Pancreas (tissue), 10 donors: ENCODE measurements around the gene SYF2. TPM values are rescaled to one million over a fixed set of nuclear protein-coding genes. Genes with fewer than 3 reads are reported as not detected.
A peak's percentile ranks its signal among the peaks of the same experiment; 100 is the strongest.

Source experiments
- ATAC-seq, 4 donors: fragments of 200-7000 bp; cut with Tn5 transposase; one replicate each; pipeline versions ENCODE4 v1.8.0 to v1.9.1; 2020; ENCODE audit warnings: mild to moderate bottlenecking in 4 of 4, moderate library complexity in 4 of 4
- DNase-seq, 6 donors: peaks; one replicate each; pipeline ENCODE4 v3.0.0-alpha.2; 2020
- FAIRE-seq: peaks from 2 replicates; lab custom pipeline; 2012; peaks lifted over from hg19 to GRCh38; lab: Jason Lieb, UNC
- H3K27ac ChIP-seq, 4 donors: fragments of 200-600 bp; sonication (generic); 1 replicate in 3 of 4; 2 replicates in 1 of 4; pipeline versions ENCODE4 v1.5.0 to v1.8.0; 2020
- H3K27me3 ChIP-seq, 4 donors: fragments of 200-600 bp; one replicate each; pipeline ENCODE4 v1.8.0; 2021
- H3K36me3 ChIP-seq, 3 donors: fragments of 200-600 bp; sonication (generic) in 1 of 3; one replicate each; pipeline versions ENCODE4 v1.5.0 to v1.8.0; 2020 to 2021
- H3K4me1 ChIP-seq, 3 donors: fragments of 200-600 bp; one replicate each; pipeline ENCODE4 v1.8.0; 2021
- H3K4me3 ChIP-seq, 4 donors: fragments of 200-600 bp; sonication (generic) in 2 of 4; one replicate each; pipeline versions ENCODE4 v1.5.0 to v1.8.0; 2020 to 2021
- H3K9me3 ChIP-seq, 4 donors: fragments of 200-600 bp; one replicate each; pipeline ENCODE4 v1.8.0; 2021
- CTCF ChIP-seq, 4 donors: fragments of 200-600 bp; sonication (generic) in 3 of 4; IDR thresholded peaks; one replicate each; pipeline versions ENCODE4 v1.5.0 to v1.8.0; 2021; ENCODE audit warnings: antibody characterized with exemption in 4 of 4
- WGBS, 2 donors: extraction: QIAGEN DNeasy Blood & Tissue Kit; methylation state at CpG; one replicate each; pipeline ENCODE4 v1.1.7; 2013; 5-methylcytosine and 5-hydroxymethylcytosine counted together
- intact Hi-C, 3 donors: fragments of 100-400 bp; cut with DNase I; formaldehyde crosslinking; loops; one replicate each; pipeline versions ENCODE4 v1.11.1 to v1.14.2; 2022
- polyA plus RNA-seq, 2 donors: library from polyadenylated mRNA; stranded (reverse); fragments of 200-250 nt; gene quantifications; one replicate each; pipeline ENCODE4 v1.2.3, GENCODE V29; 2013
- total RNA-seq, 6 donors: library from RNA; stranded (reverse); fragmentation: NEBNext Ultra II Directional in 4 of 6; extraction: Animal tissue kit (Norgen Biotek cat#: 25700) in 4 of 6; gene quantifications; one replicate each; pipeline versions ENCODE4 v1.2.1 to v1.2.4, GENCODE V29; 2021 to 2023
- donor health status: healthy with polysubstance abuse.
- donor health status: DM: no; HTN: no; CAD: no; lungs with moderate emphysema.
- donor health status: DM: no; HTN: no; CAD: no.
- donor health status: control.
- donor health status: control.
- donor health status: Bipolar disorder and iron deficiency.
- donor health status: DM: yes; HTN: yes; CAD: no.
- donor health status: DM: no; HTN: no; CAD: no.
- donor health status: DM: no; HTN: no; CAD: no.
- donor health status: DM: yes; HTN: yes; CAD: no.

The SYF2 gene
- total and polyA plus RNA-seq, 8 donors, result 19.0 to 49.3 (median 22.5) TPM

- H3K27me3 ChIP-seq, result no peaks in the 10 kb centered on the region
- no peaks in the 10 kb centered on the region for H3K9me3 ChIP-seq
- no peak for TF ChIP-seq CTCF (IDR thresholded peaks at IDR 0.05)
- peak overlapping the region; percentile 95 to 99 (median 96) for H3K27ac ChIP-seq
- intact Hi-C loops, result no loop called here
- FAIRE-seq, result no peak
- peaks cover 12 to 27% (median 13%) of the 10 kb centered on the region in 3 donors for H3K4me1 ChIP-seq
- H3K36me3 ChIP-seq, result peaks cover 0 to 35% (median 16%) of the 10 kb centered on the region in 3 donors
- DNase-seq, result peak in 1 of 6 donors; percentile 18
- 12 to 14% methylated on average over 30 of the region's 30 CpGs for WGBS, 2 donors
- peak in 3 of 4 donors; percentile 0 to 28 (median 1) for ATAC-seq
- H3K4me3 ChIP-seq, result peak overlapping the region; percentile 68 to 98 (median 79)
Measured at GRCh38 chr1:25245809-25246599, 13.7 kb upstream of the SYF2 start.

- 45 to 60% methylated on average over 5 of the region's 5 CpGs for WGBS, 2 donors
- DNase-seq (no peak), FAIRE-seq (no peak), ATAC-seq (no peak)
- Histone ChIP-seq H3K4me3 (peak overlapping the region; percentile 68 to 98 (median 79)), H3K9me3 (no peaks in the 10 kb centered on the region), H3K27me3 (no peaks in the 10 kb centered on the region), H3K27ac (no peak overlapping the region), H3K4me1 (peaks cover 12 to 33% (median 13%) of the 10 kb centered on the region in 3 donors), H3K36me3 (peaks cover 0 to 35% (median 16%) of the 10 kb centered on the region in 3 donors)
- intact Hi-C loops, result no loop called here
- no peak for TF ChIP-seq CTCF (IDR thresholded peaks at IDR 0.05)
Measured at GRCh38 chr1:25245393-25245792, 13.1 kb upstream of the SYF2 start.

- 46 to 62% methylated on average over 6 of the region's 6 CpGs for WGBS, 2 donors
- H3K4me3 ChIP-seq, result no peak overlapping the region
- no peak for ATAC-seq
- no peaks in the 10 kb centered on the region for H3K27me3 ChIP-seq
- intact Hi-C loops, result no loop called here
- no peak overlapping the region for H3K27ac ChIP-seq
- FAIRE-seq, result no peak
- H3K36me3 ChIP-seq, result peaks cover 0 to 35% (median 16%) of the 10 kb centered on the region in 3 donors
- no peaks in the 10 kb centered on the region for H3K9me3 ChIP-seq
- DNase-seq, result no peak
- no peak for TF ChIP-seq CTCF (IDR thresholded peaks at IDR 0.05)
- peaks cover 12 to 35% (median 13%) of the 10 kb centered on the region in 3 donors for H3K4me1 ChIP-seq
Measured at GRCh38 chr1:25243907-25244306, 11.6 kb upstream of the SYF2 start.

- Histone ChIP-seq H3K9me3 (no peaks in the 10 kb centered on the region), H3K36me3 (peaks cover 0 to 35% (median 14%) of the 10 kb centered on the region in 3 donors), H3K4me3 (peak overlapping the region; percentile 29 to 44 (median 36)), H3K4me1 (peaks cover 5 to 25% (median 5%) of the 10 kb centered on the region in 3 donors), H3K27ac (peak overlapping the region; percentile 79 to 91 (median 84)), H3K27me3 (no peaks in the 10 kb centered on the region)
- DNase-seq, result peak; percentile 90 to 98 (median 93)
- FAIRE-seq, result no peak
- peak; percentile 13 to 44 (median 22) for TF ChIP-seq CTCF (IDR thresholded peaks at IDR 0.05)
- intact Hi-C loops, result no loop called here
- 1 to 3% methylated on average over 41 of the region's 41 CpGs for WGBS, 2 donors
- ATAC-seq, result peak; percentile 90 to 95 (median 90)
Measured at GRCh38 chr1:25239681-25240541, 7.6 kb upstream of the SYF2 start.
